GM12891 (cell line): ENCODE measurements around the gene PTGER1.

ENCODE experiments used
- POLR2A ChIP-seq: IDR thresholded peaks from 2 replicates; pipeline ENCODE4 v1.6.1; 2011; ENCODE audit warnings: low read depth, low read length, control low read depth
- POLR2AphosphoS5 ChIP-seq: IDR thresholded peaks from 2 replicates; pipeline ENCODE4 v1.6.1; 2011; ENCODE audit warnings: low read depth, low read length, control low read depth
- POU2F2 ChIP-seq: IDR thresholded peaks from 2 replicates; pipeline ENCODE4 v1.6.1; 2011; ENCODE audit warnings: low read depth, mild to moderate bottlenecking, control low read depth, low read length, moderate library complexity
- TAF1 ChIP-seq: IDR thresholded peaks from 2 replicates; pipeline ENCODE4 v1.6.1; 2011; ENCODE audit warnings: low read depth, low read length, control low read depth

DNA sequence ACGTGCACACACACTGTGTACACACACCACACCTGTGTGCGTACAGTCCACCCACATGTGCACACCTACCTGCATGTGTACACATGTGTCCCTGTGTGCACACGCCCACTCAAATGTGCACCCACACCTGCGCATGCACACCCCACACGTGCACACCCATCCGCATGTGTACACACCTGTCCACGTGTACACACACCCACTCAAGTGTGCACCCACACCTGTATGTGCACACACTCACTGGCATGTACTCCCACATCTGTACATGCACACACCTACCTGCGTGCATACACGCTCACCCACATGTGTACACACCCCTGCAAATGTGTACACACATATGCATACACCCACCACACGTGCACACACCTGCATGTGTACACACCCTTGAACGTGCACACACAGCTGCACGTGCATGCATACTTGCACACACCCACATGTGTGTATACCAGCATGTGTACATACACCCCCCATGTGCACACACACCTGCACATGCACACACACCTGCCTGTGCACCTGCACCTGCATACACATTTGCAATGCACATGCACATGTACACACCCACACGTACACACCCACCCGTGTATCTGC lies 31.4 kb downstream of the PTGER1 start:
- TF ChIP-seq POLR2A = no peak
- TF ChIP-seq POU2F2 = no peak
- no peak for TF ChIP-seq POLR2AphosphoS5
- TF ChIP-seq TAF1 = no peak
